HCT116 (cell line): Measurements from ENCODE around the gene APOBEC3C. TPM values are rescaled to one million over a fixed set of nuclear protein-coding genes. Genes with fewer than 3 reads are reported as not detected.

Experiments
- ATAC-seq: fragments of 200-7000 bp; cut with Tn5 transposase; 2 replicates; pipeline ENCODE4 v1.9.1; 2020; ENCODE audit warnings: mild to moderate bottlenecking, moderate library complexity
- BruUV-seq: library from RNA; stranded (reverse); fragments of 400-500 nt; replicated peaks from 2 replicates; lab custom pipeline; 2021; lab: Mats Ljungman, UMichigan
- CTCF ChIA-PET: fragments of 300-600 bp; sonication (Branson Sonifier 250); formaldehyde crosslinking; loops from one replicate; lab custom pipeline; 2021; ENCODE audit warnings: antibody characterized with exemption; lab: Charles Lee
- POLR2A ChIA-PET: fragments of 300-600, 350-600 bp; sonication (Branson Sonifier 250); formaldehyde crosslinking; loops from one replicate; lab custom pipeline; 2021; ENCODE audit warnings: antibody characterized with exemption; lab: Charles Lee
- RAD21 ChIA-PET, 2 experiments: fragments of 300-600 bp; sonication (Branson Sonifier 250); formaldehyde crosslinking; loops; one replicate each; lab custom pipeline; 2023; ENCODE audit warnings: low total read pairs in 2 of 2; ENCODE audit not compliant: uncharacterized antibody in 2 of 2, unreplicated experiment in 2 of 2, low non-redundant PET in 1 of 2; lab: Charles Lee
- DNase-seq: peaks from one replicate; pipeline ENCODE4 v3.0.0-alpha.2; 2010; ENCODE audit warnings: low read depth, low spot score
- H2AFZ ChIP-seq: fragments of 200-600 bp; shearing (Covaris generic), sonication (generic); 2 replicates; pipeline ENCODE4 v1.6.1; 2017; ENCODE audit warnings: low read depth, mixed run types, mixed read lengths, antibody characterized with exemption, low read length; ENCODE audit not compliant: poor library complexity, severe bottlenecking
- H3K27ac ChIP-seq: 2 replicates; pipeline ENCODE4 v1.5.1; 2012; ENCODE audit warnings: low read depth, low read length
- H3K27me3 ChIP-seq: fragments of 200-600 bp; sonication (generic); 2 replicates; pipeline ENCODE4 v1.6.1; 2016; ENCODE audit warnings: mixed run types, low read length, mixed read lengths; ENCODE audit not compliant: insufficient read depth
- H3K36me3 ChIP-seq, 2 experiments: fragments of 200-500 bp in 1 of 2; fragments of 200-600 bp in 1 of 2; sonication (Bioruptor generic) in 1 of 2; sonication (generic) in 1 of 2; 2 replicates each; pipeline versions ENCODE4 v1.5.1 to v1.6.1; 2014 to 2016; ENCODE audit warnings: low read length in 2 of 2, inconsistent platforms in 1 of 2, mixed read lengths in 1 of 2, mixed run types in 1 of 2; ENCODE audit not compliant: insufficient read depth in 2 of 2, control insufficient read depth in 1 of 2
- H3K4me1 ChIP-seq, 2 experiments: fragments of 200-600 bp in 1 of 2; sonication (generic) in 1 of 2; 2 replicates each; pipeline versions ENCODE4 v1.5.1 to v1.6.1; 2012 to 2017; ENCODE audit warnings: low read length in 2 of 2, inconsistent platforms in 1 of 2, mild to moderate bottlenecking in 1 of 2, mixed read lengths in 1 of 2, mixed run types in 1 of 2, moderate library complexity in 1 of 2; ENCODE audit not compliant: insufficient read depth in 2 of 2, control insufficient read depth in 1 of 2
- H3K4me2 ChIP-seq: fragments of 200-600 bp; sonication (generic); 2 replicates; pipeline ENCODE4 v1.6.1; 2017; ENCODE audit warnings: mixed run types, low read length, mixed read lengths
- H3K4me3 ChIP-seq, 2 experiments: fragments of 200-600 bp in 1 of 2; sonication (generic) in 1 of 2; replicated peaks in 1 of 2; 2 replicates each; pipeline ENCODE4 v1.5.1; 2011 to 2016; ENCODE audit warnings: low read length in 2 of 2, control low read depth in 1 of 2, low read depth in 1 of 2, mild to moderate bottlenecking in 1 of 2, mixed read lengths in 1 of 2, mixed run types in 1 of 2
- H3K79me2 ChIP-seq: fragments of 200-600 bp; sonication (generic); 2 replicates; pipeline ENCODE4 v1.6.1; 2017; ENCODE audit warnings: mild to moderate bottlenecking, mixed run types, low read length, moderate library complexity, mixed read lengths; ENCODE audit not compliant: insufficient read depth
- H3K9ac ChIP-seq: fragments of 200-600 bp; sonication (generic); 2 replicates; pipeline ENCODE4 v1.6.1; 2016; ENCODE audit warnings: low read length, mixed read lengths
- H3K9me2 ChIP-seq: fragments of 200-600 bp; sonication (generic), shearing (Covaris generic); 2 replicates; pipeline ENCODE4 v1.6.1; 2017; ENCODE audit warnings: mixed run types, mild to moderate bottlenecking, moderate library complexity; ENCODE audit not compliant: insufficient read depth
- H3K9me3 ChIP-seq, 2 experiments: fragments of 200-500 bp in 1 of 2; fragments of 200-600 bp in 1 of 2; sonication (Bioruptor generic) in 1 of 2; sonication (generic) in 1 of 2; 2 replicates each; pipeline ENCODE4 v1.6.1; 2014 to 2017; ENCODE audit warnings: low read length in 2 of 2, mixed read lengths in 2 of 2, inconsistent platforms in 1 of 2, low read depth in 1 of 2, mild to moderate bottlenecking in 1 of 2, mixed run types in 1 of 2, moderate library complexity in 1 of 2; ENCODE audit not compliant: control insufficient read depth in 1 of 2, insufficient read depth in 1 of 2
- H4K20me1 ChIP-seq: fragments of 200-600 bp; sonication (generic), shearing (Covaris generic); 2 replicates; pipeline ENCODE4 v1.6.1; 2017; ENCODE audit warnings: mixed run types, mild to moderate bottlenecking, moderate library complexity; ENCODE audit not compliant: insufficient read depth
- ATF3 ChIP-seq: IDR thresholded peaks from 2 replicates; pipeline ENCODE4 v1.6.1; 2012
- CTCF ChIP-seq, 3 experiments: fragments of 200-600 bp in 1 of 3; sonication (generic) in 1 of 3; IDR thresholded peaks in 2 of 3; conservative IDR thresholded peaks in 1 of 3; 2 replicates each; pipeline ENCODE4 v1.5.1; 2012 to 2017; ENCODE audit warnings: low read depth in 2 of 3, low read length in 2 of 3, antibody characterized with exemption in 1 of 3, borderline replicate concordance in 1 of 3, control low read depth in 1 of 3, mild to moderate bottlenecking in 1 of 3, mixed read lengths in 1 of 3, mixed run types in 1 of 3, moderate library complexity in 1 of 3; ENCODE audit not compliant: insufficient read depth in 1 of 3
- EGR1 ChIP-seq: IDR thresholded peaks from 2 replicates; pipeline ENCODE4 v1.6.1; 2012; ENCODE audit warnings: low read depth
- EZH2 ChIP-seq: fragments of 200-600 bp; sonication (generic); IDR thresholded peaks from 2 replicates; pipeline ENCODE4 v1.6.1; 2017; ENCODE audit warnings: antibody characterized with exemption, mixed run types
- EZH2phosphoT487 ChIP-seq: fragments of 200-600 bp; IDR thresholded peaks from 2 replicates; pipeline ENCODE4 v1.6.1; 2018; ENCODE audit warnings: antibody characterized with exemption, borderline replicate concordance
- POLR2AphosphoS5 ChIP-seq: IDR thresholded peaks from 2 replicates; pipeline ENCODE4 v1.6.1; 2011; ENCODE audit warnings: mild to moderate bottlenecking, low read depth, low read length, moderate library complexity
- SIN3A ChIP-seq: IDR thresholded peaks from 2 replicates; pipeline ENCODE4 v1.6.1; 2012; ENCODE audit warnings: low read depth
- TCF7L2 ChIP-seq: IDR thresholded peaks from 2 replicates; pipeline ENCODE4 v1.7.0; 2011; ENCODE audit warnings: borderline replicate concordance, inconsistent platforms; ENCODE audit not compliant: insufficient read depth, insufficient read length; ENCODE audit errors: extremely low read depth
- ZFX ChIP-seq: fragments of 450-650 bp; IDR thresholded peaks from 2 replicates; pipeline ENCODE4 v1.6.1; 2017
- intact Hi-C: fragments of 100-400 bp; cut with micrococcal nuclease; formaldehyde crosslinking; loops from 2 replicates; pipeline ENCODE4 v1.10.0; 2022
- total RNA-seq: library from RNA; stranded (reverse); gene quantifications from one replicate; pipeline ENCODE4 v1.2.1, GENCODE V29; 2021; ENCODE audit not compliant: unreplicated experiment

APOBEC3C gene
- total RNA-seq, 1 experiment from 2014 or later, result 40.2 TPM

- no peaks in the 10 kb centered on the region for H3K9me2 ChIP-seq
- H3K36me3 ChIP-seq, result no peaks in the 10 kb centered on the region
- H3K9me3 ChIP-seq, result no peaks in the 10 kb centered on the region
- TF ChIP-seq ATF3 (no peak), EZH2phosphoT487 (no peak), CTCF (IDR thresholded peaks at IDR 0.05 in 2 of 3, conservative IDR thresholded peaks at IDR 0.05 in 1 of 3; ENCODE audit: borderline replicate concordance in 1 of 3, insufficient read depth in 1 of 3, low read depth in 2 of 3, low read length in 2 of 3) (peak in 2 of 3 experiments; percentile 21 to 22; a peak in 2 of 6 replicates), EZH2 (no peak), TCF7L2 (no peak), POLR2AphosphoS5 (no peak), EGR1 (no peak), ZFX (no peak), SIN3A (no peak)
- no TSS peak for BruUV-seq
- DNase-seq (no peak), ATAC-seq (0 out of 2 replicates have a peak, but pooled peaks have one; percentile 36)
- RAD21 ChIA-PET, result no interaction called here
- no peaks in the 10 kb centered on the region for H3K79me2 ChIP-seq
- no peaks in the 10 kb centered on the region for H3K27me3 ChIP-seq
- no peak overlapping the region for H3K27ac ChIP-seq
- H3K9ac ChIP-seq, result no peak overlapping the region
- no peak overlapping the region for H3K4me2 ChIP-seq
- no peaks in the 10 kb centered on the region for H4K20me1 ChIP-seq
- intact Hi-C loops, result no loop called here
- H2AFZ ChIP-seq, result no peak overlapping the region
- POLR2A ChIA-PET, result no interaction called here
- CTCF ChIA-PET, result interaction anchor here (0.7 kb wide), 1 partner anchor 54 kb away, joined by 3 read pairs; no protein-coding TSS in a partner anchor
- H3K4me3 ChIP-seq, result no peak overlapping the region
- peaks cover 6 to 8% of the 10 kb centered on the region in 2 experiments; a peak in 2 of 4 replicates for H3K4me1 ChIP-seq
These were observed 54.2 kb downstream of the APOBEC3C start for GRCh38 chr22:39068033-39068785.

Other genes starting within 250 kb of the APOBEC3C start
- 18.3 TPM for gene DNAL4, start 220.1 kb upstream of the APOBEC3C start, total RNA-seq
- 12.8 TPM for gene NPTXR, start 170.2 kb upstream of the APOBEC3C start, total RNA-seq
- gene CBX6, start 142.0 kb upstream of the APOBEC3C start, total RNA-seq, result 90.0 TPM
- gene APOBEC3A, start 56.6 kb upstream of the APOBEC3C start, total RNA-seq, result not detected
- gene APOBEC3B, start 31.9 kb upstream of the APOBEC3C start, total RNA-seq, result 10.3 TPM
- gene APOBEC3D, start 6.9 kb downstream of the APOBEC3C start, total RNA-seq, result 3.3 TPM
- gene APOBEC3F, start 26.6 kb downstream of the APOBEC3C start, total RNA-seq, result 11.1 TPM
- 0.71 TPM for gene APOBEC3G, start 63.0 kb downstream of the APOBEC3C start, total RNA-seq
- 1.8 TPM for gene APOBEC3H, start 83.0 kb downstream of the APOBEC3C start, total RNA-seq
- 20.1 TPM for gene CBX7, start 138.4 kb downstream of the APOBEC3C start, total RNA-seq
- gene PDGFB, start 230.7 kb downstream of the APOBEC3C start, total RNA-seq, result 13.1 TPM